Measurements from ENCODE around the gene NRG2. TPM values are rescaled to one million over a fixed set of nuclear protein-coding genes. Genes with fewer than 3 reads are reported as not detected.

NRG2 gene
- total RNA-seq, 1 donor from 2014 or later: not detected

GRCh38 chr5:139812836-139813805, 230.0 kb downstream of the NRG2 start:
- no peak for DNase-seq (ENCODE audit: low spot score)

- DNase-seq (ENCODE audit: low spot score): no peak
These were observed 230.8 kb downstream of the NRG2 start for GRCh38 chr5:139812323-139812722.

- DNase-seq (ENCODE audit: low spot score): no peak
These were observed 231.9 kb downstream of the NRG2 start for GRCh38 chr5:139811274-139811607.

DNA sequence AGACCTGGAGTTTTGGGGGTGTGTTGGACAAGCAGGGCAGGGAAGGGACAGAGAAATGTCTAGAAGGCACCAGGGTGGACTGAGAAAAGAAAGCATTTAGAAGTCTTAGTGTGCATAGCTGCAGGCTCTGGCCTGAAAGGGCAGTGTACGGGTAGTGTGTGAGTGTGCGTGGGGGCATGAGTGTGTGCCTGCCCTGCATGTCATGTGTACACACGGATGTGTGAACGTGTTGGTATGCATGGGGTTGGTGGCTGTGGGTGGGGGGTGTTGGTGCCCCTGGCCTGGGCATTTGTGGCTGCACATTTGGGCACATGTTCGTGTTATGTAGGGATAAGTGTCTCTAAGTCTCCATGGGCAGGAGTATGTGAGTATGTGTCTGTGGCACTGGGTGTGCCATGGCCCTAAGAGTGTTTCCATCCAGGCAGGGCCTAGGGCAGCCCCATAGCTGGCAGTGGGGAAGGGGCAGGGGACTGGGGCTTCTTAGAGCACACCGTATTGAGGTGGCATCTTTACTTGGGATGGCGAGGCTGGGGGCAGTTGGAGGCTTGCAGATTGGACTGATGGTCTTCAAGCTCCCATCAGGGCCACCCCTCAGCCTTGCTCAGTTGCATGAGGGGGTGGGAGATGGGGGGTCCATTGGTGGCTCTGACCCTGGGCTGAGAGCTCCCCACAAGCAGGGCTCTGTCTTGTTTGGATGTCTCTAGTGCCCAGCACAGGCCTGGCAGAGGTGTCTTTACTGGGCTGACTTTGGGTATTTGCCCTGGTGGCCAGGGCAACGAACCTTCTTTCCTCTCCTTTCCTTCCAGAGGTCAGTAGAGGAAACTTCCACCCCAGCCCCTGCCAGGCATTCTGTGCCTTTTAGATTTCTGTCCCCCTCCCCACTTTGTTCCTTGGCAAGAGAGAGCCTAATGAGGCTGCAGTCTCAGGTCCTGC, 232.5 kb downstream of the NRG2 start:
- DNase-seq (ENCODE audit: low spot score): no peak

- DNase-seq (ENCODE audit: low spot score): no peak
These were observed 233.7 kb downstream of the NRG2 start for GRCh38 chr5:139809331-139809810.

- peak; percentile 42 for DNase-seq (ENCODE audit: low spot score)
These were observed 234.4 kb downstream of the NRG2 start for GRCh38 chr5:139808481-139809330.

DNA sequence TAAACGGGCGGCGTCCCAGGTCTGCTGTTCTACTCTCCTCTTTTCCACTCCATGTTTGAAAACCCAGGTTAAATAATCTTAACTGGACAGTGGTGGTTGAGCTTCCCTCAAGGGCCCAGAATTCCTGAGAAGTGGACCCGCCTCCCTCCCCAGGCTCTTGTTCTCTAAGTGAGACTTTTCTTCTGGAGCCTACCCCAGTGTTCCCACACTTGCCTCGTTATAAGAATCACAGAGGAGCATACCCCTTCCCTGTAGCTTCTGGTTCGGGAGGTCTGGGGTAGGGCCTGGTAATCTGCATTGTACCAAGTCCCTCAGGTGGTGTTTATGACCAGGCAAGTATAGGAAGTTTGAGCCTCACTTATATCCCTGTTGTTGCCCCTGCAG, 235.5 kb downstream of the NRG2 start:
- no peak for DNase-seq (ENCODE audit: low spot score)

GRCh38 chr5:139806726-139807646, 236.1 kb downstream of the NRG2 start:
- no peak for DNase-seq (ENCODE audit: low spot score)

DNA sequence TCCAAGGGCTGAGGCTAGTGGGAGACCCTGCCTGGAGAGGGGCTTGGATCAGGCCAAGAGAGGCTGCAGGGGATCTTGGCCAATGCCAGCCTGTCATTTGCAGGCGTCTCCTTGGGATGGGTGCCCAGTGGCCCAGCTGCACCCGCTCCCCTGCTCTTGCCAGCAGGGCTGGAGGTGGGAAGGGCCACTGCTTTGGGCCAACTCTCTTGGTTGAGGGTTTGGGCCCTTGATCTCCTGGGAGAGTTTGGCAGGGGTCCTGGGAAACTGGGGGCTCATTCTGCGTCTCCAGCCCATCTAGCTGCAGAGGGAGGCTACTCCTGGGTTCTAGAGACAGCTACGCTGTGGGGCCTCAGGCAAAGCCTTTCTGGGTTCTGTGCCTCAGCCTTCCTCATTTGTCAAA, 237.0 kb downstream of the NRG2 start:
- DNase-seq (ENCODE audit: low spot score): no peak

- DNase-seq (ENCODE audit: low spot score): no peak
These were observed 237.6 kb downstream of the NRG2 start for GRCh38 chr5:139805545-139805944.

DNA sequence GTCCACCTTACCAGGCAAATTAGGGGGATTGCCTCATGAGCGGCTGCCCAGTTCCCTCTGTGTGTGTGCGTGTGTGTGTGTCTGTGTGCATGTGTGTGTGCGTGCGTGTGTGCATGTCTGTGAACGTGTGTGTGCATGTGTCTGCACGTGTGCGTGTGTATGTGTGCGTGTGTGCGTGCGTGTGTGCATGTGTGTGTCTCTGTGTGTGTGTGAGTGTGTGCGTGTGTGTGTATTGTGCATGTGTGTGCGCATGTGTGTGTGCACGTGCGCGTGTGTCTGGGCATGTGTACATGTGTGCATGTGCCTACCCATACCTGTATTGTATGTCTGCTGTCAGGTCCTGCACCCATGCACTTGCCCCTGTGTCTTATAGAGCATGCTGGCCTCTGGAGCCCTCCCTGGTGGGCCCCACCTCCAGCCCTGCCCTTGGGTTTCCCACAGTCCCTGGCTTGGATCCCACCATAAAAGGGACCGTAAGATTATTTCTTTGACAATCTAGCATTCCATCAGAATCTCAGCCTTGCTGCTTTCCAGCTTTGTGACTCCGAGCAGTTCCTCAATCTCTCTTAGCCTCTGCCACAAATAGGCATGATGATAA, 238.2 kb downstream of the NRG2 start:
- no peak for DNase-seq (ENCODE audit: low spot score)

GRCh38 chr5:139803978-139804377, 239.1 kb downstream of the NRG2 start:
- DNase-seq (ENCODE audit: low spot score): no peak

- DNase-seq (ENCODE audit: low spot score): no peak
These were observed 243.7 kb downstream of the NRG2 start for GRCh38 chr5:139799359-139799758.

DNA sequence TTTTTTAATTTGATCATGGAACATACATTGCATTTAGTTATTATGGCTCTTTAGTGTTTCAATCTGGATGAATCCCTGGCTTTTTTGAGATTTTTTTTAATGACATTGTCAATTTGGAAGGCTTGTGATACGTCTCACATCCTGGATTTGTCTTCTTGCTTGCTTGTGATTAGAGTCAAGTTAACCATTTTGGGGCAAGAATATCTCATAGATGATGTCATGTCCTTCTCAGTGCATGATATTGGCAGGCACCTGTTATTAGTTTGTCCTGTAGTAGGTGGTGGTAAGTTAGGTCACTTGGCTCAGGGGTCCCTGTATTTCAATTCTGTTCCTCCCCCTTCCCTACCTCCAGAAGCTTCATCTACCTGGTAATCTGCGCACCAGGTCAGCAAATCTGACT, 244.2 kb downstream of the NRG2 start:
- no peak for DNase-seq (ENCODE audit: low spot score)

- no peak for DNase-seq (ENCODE audit: low spot score)
These were observed 245.1 kb downstream of the NRG2 start for GRCh38 chr5:139797856-139798510.

DNA sequence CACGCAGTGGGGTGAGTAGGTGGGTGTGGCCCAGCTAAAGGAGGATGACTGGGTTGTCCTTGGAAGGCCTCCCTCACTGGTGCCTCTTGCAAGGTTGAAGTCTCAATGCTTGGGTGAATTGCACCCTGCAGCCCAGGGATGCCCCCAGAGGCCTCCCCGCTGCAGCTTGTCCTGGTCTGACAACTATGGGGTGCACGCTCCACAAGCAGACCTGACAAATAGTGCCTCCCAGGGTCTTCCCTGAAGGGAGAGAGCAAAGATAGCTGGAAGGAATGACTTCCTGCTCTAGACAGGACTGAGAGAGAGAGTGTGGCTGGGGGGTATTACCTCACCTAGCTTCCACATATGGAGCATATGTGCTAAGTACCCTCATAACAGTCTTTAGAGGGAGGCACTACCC, 245.8 kb downstream of the NRG2 start:
- DNase-seq (ENCODE audit: low spot score): no peak
